ENCODE results near the gene IFITM2.
"Not testable (repeated sequence)": the region's sequence is repeated elsewhere in the genome, so short reads cannot be mapped to it uniquely, and the experiment has no call there.

Gene IFITM2

DNA sequence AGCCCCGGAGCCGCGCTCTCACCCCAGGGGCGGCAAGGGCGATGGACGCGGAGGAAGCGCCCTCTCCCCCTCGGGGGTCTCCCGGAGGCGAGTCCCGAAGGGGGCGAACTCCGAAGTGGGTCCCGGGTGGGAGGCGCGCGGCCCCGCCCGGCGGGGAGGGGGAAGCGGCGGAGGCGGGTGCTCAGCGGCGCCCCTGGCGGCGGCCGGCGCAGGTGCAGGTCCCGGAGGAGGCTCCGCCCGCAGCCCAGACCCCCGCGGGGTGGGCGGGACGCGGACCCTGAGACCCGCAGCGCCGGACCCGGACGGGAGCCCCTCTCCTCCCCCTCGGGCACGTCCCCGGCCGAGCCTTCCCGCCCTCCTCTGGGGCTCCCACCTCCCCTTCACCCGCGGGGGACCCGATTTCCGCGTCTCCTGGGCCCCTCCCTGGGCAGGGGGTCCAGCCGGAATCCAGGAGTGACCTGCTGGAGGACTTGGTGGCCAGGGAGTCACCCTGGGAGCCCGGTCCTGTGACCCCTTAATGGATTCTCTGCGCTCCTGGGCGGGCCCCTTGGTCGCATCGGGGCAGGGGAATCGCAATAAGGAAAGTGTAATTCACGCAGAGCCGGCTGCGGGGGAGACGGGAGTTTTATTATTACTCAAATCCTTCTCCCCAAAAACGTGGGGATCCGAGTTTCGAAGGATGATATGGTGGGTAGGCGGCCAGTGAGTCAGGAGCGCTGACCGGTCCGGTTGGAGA is 3.6 kb downstream of the IFITM2 start:
- not testable (repeated sequence) for DNase-seq

DNA sequence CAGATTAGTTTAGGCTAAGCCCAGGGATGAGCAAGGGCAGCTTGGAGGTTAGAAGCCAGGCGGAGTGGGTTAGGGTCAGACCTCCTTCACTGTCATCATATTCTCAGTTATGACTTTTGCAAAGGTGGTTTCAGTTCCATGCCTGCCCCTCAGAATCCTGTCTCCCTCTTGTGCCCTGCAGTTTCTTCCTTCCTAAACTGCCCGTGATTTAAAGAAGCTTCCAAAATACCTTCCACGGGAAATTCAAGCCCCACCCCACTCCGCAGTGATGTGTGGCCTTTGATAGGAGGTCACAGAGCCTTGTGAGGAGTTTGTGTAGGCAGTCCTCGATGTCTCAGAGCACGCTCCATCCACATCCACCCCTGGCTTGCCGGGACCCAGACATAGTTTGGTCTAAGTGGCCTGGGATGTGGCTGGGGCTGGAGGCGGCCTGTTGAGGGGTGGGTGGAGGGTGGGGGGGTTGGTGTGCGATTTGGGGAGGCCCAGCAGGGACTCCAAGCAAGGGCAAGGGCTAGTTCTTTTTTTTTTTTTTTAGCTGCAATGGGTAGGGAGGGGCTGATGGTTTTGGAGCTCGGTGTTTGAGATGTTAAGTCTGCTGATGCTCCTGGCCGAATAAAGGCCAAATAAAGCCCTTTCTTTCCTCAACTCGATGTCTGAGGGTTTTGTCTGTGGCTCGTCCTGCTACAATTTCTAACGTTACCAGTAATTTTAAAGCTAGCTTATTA is 4.6 kb downstream of the IFITM2 start:
- no peak for DNase-seq

DNA sequence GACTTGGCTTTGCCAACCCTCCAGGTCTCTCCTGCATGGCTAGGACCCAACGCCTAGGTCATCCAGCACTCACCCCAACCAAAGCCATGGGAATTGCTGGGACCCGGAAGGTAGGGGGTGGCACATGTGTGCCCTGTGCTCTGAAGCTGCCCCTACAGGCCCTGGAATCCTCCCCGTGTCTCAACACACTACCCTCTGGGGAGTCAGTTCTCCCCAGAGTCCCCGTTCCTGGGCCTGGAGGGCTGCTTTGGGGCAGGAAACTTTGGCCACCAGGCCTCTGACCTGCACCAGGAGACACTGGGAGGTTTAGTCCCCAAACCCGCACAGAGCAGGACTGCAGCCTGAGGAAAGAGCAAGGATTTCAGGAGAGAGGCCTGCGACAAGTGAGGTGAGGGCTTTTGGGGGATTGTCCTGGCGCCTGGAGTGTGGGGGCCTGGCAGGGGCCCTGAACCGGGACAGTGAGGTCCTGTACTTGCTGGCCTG is 5.7 kb downstream of the IFITM2 start:
- DNase-seq = no peak

DNA sequence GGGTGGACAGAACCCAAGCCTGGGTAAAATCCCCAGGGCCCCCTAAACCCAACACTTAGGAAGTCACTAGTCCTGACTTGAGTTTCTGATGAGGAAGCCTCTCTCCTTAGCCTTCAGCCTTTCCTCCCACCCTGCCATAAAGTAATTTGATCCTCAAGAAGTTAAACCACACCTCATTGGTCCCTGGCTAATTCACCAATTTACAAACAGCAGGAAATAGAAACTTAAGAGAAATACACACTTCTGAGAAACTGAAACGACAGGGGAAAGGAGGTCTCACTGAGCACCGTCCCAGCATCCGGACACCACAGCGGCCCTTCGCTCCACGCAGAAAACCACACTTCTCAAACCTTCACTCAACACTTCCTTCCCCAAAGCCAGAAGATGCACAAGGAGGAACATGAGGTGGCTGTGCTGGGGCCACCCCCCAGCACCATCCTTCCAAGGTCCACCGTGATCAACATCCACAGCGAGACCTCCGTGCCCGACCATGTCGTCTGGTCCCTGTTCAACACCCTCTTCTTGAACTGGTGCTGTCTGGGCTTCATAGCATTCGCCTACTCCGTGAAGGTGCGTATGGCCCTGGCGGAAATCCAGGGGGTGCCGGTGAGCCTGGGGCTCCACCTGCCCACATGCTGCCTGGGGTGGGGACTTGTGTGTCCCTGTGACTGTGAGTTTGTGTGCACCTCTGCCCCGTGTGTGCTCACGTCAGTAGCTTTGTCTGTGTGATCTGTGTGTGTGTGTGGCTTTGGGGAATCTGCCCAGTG is 6.4 kb downstream of the IFITM2 start, which contains the start of gene IFITM1:
Gene IFITM1 (plus strand): TSS at position 254 of the 767 bp plus-strand sequence. CDS start 131 bp downstream, at position 385.
- DNase-seq = peak; percentile 70

DNA sequence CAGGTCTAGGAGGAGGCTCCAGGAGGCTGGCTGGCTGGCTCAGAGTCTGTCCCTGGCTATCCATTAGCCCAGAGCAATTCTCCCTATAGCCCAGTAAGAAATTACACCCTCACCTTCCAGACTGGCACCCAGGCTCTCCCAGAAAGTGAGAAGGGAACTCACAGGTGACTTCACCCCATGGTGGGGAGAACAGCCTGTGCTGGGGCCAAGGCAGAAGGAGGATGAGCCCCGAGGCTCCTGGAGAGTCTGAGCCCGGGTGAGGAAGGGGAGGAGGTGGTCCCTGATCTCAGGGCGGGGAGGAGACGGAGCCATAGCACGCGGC is 6.9 kb downstream of the IFITM2 start:
- not testable (repeated sequence) for DNase-seq

DNA sequence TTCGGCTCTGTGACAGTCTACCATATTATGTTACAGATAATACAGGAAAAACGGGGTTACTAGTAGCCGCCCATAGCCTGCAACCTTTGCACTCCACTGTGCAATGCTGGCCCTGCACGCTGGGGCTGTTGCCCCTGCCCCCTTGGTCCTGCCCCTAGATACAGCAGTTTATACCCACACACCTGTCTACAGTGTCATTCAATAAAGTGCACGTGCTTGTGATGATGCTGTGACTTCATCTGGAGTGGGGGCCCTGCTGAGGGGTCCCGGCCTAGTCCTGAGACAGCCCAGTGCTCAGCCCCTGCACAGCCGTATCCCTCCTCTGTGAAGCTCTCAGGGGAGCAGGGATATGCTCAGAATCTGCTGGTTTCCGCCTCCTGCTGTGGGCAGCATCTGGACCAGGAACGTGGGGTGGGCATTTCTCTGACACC is 7.5 kb downstream of the IFITM2 start:
- DNase-seq = no peak

DNA sequence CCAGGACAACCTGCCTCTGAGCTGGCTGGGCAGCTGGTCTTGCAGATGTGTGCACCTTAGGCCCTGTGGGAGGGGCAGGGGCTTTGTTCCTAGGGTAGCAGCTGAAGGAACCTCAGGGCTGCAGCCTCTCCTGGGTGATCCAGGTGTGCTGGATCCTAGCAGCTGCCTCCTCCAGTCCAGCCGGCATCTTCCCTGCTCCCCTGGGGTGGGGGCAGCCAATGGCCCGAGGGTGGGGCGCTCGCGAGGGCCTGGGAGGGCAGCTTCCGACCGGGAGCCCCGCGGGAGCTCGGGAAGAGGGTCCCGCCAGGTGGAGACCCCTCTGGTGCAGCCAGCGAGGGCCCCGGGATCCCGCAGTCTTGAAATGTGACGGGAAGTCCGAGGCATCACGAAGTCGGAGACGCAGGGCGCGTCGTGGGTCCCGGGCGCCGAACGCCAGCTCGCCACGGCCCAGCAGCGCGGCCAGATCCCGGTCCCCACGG is 7.9 kb downstream of the IFITM2 start:
- no peak for DNase-seq

DNA sequence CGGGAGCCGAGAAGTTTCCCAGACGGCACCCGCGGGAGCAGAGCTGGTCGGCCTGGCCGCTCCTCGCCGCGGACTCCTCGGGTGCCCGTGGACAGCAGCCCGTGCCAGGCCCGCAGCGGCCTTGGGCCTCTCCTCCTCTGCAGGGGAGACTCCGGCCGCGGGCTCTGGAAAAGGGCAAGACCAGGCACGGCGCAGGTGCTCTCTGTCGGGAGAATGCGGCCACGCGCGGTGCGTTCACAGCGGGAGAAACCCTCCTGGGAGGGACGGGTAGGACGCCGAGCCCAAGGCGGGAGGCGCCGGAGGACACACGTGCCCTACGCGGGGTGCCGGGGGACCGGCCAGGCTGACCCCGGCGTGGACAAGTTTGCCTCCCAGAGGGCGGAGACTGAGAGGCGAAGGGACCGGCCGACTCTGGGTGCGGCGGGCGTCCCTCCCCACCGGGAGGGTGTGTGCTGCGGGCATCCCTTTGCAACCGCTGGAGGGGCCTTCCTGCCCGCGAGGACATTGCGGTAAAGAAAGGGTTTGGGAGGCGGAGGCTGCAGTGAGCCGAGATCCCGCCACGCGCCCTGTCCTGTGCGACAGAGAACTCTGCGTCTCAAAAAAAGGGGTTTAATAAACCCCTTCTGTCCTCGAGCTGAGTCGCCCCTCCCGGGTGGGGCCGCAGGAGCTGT is 8.6 kb downstream of the IFITM2 start:
- DNase-seq = peak; percentile 37

DNA sequence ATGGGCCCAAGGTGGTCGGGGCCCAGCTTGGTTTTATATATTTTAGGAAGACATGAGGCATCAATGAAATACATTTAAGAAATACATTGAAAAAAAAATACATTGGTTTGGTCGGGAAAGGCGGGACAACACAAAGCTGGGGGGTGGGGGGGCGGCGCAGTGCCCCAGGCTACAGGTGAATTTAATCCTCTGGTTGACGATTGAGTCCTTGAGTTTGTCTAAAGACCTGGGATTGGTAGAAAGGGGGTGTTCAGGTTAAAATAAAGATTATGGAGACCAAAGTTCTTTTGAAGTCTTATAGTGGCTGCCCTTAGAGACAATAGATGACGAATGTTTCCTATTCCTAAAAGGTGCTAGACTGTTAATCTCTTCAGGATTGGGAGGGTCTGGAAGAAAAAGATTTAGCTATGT is 9.3 kb downstream of the IFITM2 start:
- DNase-seq = peak; percentile 69

DNA sequence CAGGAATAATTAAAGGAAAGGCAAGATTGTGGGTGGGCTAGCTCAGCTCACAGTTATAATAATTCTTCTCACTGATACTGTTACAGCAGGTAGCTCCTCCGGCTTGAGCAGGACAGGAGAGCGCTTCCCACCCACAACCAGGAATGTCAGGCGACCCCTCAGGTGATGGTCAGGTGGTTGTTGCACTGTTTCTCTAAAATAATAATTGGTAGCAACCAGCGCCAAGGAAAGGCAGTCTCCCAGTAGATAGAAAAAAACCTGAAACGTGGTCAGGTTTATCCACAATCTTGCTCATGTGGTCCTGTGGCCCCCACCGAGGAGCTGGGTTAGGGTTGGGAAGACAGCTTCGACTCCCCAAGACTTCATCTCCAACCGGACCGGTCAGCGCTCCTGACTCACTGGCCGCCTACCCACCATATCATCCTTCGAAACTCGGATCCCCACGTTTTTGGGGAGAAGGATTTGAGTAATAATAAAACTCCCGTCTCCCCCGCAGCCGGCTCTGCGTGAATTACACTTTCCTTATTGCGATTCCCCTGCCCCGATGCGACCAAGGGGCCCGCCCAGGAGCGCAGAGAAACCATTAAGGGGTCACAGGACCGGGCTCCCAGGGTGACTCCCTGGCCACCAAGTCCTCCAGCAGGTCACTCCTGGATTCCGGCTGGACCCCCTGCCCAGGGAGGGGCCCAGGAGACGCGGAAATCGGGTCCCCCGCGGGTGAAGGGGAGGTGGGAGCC is 10.2 kb downstream of the IFITM2 start:
- not testable (repeated sequence) for DNase-seq

DNA sequence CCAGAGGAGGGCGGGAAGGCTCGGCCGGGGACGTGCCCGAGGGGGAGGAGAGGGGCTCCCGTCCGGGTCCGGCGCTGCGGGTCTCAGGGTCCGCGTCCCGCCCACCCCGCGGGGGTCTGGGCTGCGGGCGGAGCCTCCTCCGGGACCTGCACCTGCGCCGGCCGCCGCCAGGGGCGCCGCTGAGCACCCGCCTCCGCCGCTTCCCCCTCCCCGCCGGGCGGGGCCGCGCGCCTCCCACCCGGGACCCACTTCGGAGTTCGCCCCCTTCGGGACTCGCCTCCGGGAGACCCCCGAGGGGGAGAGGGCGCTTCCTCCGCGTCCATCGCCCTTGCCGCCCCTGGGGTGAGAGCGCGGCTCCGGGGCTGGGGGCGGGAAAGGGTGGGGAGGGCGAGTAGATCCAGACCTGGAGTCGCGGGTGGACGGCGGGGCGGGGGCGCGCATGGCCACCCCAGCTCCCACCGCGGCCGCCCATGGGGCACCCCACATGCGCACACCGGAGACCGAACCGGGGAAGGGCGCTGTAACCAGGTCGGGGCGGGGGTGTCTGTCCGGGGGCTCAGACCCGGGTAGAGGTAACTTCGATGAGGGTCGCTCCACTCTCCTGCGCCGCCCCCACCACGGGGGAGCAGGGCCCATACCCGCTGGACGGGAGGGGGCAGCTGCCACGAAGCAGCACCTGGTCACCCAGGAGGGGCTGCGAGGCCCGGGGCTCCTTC is 10.9 kb downstream of the IFITM2 start:
- DNase-seq = not testable (repeated sequence)

DNA sequence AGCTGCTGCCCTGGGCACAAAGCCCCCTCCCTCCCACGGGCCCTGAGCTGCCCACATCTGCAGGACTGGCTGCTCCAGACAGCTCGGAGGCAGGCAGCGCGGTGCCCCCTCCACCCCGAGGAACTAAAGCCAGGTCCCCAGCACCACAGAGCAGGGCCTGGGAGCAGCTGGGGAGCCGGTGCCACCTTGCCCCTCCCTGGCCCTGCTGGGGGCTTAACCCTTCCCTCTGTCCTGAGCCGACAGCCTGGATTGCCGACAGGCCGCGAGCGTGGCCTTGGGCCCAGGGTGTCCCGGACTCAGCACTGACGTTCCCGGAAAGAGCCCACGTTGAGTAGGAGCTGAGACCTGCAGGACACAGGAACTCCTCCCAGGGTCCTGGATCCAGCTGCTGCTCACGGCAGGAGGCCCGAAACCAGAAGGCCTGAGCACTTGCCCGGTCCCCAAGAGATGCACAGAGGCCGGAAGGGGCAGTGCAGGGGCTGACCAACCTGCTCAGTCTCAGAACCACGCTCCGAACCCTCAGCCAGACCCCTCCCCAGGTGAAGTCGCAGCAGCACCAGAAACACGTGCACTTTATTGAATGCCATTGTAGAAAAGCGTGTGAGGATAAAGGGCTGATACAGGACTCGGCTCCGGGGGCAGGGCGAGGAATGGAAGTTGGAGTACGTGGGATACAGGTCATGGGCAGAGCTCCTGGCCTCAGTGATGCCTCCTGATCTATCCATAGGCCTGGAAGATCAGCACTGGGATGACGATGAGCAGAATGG is 11.7 kb downstream of the IFITM2 start:
- not testable (repeated sequence) for DNase-seq

DNA sequence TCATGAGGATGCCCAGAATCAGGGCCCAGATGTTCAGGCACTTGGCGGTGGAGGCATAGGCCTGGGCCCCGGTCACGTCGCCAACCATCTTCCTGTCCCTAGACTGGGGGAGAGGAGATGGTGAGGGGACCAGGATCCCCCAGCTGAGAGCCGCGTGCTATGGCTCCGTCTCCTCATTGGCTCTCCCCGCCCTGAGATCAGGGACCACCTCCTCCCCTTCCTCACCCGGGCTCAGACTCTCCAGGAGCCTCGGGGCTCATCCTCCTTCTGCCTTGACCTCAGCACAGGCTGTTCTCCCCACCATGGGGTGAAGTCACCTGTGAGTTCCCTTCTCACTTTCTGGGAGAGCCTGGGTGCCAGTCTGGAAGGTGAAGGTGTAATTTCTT is 12.3 kb downstream of the IFITM2 start:
- not testable (repeated sequence) for DNase-seq

DNA sequence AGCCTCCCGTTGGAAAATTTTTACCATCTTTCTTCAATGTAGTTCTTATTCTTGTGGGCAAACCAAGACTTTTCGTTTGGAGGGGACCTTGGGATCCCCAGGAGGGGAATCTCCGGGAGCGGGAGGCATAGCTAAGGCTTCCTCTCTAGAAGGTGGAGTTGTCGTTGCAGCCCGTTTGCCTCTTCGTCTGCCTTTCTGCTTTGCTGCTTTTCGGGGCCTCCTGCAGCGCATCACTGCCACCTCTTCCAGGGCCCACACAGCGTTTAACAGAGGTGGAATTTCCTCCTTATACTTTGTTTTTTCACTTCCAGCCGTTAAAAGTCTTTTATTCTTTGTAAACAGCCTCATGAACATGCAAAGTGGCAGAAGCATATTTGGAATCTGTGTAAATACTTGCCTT is 16.5 kb downstream of the IFITM2 start:
- DNase-seq = no peak

DNA sequence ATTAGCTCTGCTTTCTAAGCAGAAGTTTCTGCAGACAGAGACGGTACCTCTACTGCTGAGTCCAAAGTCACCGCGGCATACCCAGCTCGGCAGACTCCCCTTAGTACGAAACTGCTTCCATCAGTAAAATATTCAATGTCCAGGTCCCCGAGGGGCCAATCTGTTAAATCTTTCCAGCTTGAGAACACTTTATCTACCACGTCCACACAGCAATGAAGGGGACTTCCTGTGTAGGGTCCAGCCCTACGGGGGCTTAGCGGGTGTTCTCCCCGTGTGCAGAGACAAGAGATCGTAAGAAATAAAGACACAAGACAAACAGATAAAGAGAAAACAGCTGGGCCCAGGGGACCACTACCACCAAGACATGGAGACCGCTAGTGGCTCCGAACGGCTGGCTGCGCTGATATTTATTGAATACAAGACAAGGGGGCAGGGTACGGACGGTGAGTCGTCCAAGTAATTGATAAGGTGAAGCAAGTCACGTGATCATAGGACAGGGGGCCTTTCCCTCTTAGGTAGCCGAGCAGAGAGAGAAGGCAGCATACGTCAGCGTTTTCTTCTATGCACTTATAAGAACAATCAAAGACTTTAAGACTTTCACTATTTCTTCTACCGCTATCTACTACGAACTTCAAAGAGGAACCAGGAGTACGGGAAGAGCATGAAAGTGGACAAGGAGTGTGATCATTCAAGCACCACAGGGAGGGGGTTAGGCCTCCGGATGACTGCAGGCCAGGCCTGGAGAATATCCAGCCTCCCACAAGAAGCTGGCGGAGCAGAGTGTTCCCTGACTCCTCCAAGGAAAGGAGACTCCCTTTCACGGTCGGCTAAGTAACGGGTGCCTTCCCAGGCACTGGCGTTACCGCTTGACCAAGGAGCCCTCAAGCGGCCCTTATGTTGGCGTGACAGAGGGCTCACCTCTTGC is 17.2 kb downstream of the IFITM2 start:
- not testable (repeated sequence) for DNase-seq

DNA sequence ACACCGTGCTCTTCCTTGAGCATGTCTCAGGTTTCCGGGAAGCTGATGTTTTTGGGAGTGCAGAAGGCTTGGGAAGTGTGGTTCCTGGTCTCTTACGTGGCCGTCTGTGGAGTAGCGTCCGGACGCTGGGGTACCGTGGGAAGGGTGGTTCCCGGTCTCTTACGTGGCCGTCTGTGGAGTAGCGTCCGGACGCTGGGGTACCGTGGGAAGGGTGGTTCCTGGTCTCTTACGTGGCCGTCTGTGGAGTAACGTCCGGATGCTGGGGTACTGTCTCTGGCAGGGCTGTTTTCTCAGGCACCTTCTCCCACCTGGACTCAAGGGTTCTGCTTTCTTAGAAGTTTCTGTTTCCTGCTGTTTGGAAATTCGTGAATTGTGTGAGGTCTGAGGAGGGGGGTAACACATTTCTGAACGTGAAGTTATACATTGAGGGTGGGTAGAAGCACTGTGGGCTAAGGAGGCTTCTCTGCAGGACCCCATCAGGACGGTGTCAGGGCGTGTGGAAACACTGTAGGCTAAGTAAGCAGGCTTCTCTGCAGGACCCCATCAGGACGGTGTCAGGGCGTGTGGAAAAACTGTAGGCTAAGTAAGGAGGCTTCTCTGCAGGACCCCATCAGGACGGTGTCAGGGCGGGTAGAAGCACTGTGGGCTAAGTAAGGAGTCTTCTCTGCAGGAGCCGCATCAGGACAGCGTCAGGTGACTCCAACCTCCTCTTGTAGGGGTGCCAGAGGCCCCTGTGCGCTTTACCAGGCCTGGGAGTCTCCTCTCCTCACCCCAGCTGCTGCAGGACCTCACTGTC is 18.4 kb downstream of the IFITM2 start:
- no peak for DNase-seq

DNA sequence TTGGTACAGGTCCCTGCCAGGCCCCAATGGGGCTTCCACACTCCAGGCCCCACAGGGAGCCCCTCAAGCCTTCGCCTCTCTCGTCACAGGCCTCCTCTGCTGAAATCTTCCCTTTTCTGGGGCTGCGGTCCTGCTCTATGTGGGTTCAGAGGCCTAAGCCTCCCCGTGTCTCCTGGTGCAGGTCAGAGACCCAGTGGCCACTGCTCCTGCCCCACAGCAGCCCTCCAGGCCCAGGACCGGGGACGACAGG is 18.9 kb downstream of the IFITM2 start:
- DNase-seq = no peak

DNA sequence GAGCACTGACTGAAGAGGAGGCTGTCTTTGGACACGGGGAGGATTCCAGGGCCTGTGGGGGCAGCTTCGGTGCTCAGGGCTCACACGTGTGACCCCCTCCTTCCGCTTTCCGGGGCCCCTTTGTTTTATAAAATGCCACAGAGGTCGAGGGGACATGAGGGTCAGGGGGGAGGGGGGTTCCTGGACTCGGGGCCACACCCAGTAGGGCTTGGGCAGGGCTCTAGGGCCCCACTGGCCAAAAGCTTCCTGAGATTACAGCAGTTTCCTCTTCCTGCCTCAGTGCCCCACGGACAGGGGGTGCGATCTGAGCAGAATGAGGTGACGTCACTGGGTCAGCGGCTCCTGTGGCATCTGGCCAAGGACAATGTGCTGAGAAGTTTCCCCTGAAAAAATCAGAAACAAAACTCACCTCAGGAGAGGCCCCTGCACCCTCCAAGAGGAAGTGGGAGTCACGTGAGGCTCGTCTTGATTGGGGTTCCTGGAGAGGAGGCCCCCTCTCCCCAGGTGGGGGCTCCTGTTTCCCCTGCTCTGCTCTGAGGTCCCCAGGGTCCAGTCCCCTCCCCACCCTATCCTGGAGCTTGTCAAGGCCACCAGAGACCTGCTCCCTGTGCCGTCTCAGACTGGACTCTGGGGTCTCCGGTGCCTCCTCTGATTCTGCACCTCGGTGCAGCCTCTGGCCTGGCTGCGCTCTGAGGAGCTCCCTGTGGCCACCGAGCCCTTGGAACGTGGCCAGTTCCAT is 19.4 kb downstream of the IFITM2 start:
- peak; percentile 64 for DNase-seq
